HG02885 (cell line): Measurements from ENCODE around the gene PTPRN2.
"Not testable (repeated sequence)": the region's sequence is repeated elsewhere in the genome, so short reads cannot be mapped to it uniquely, and the experiment has no call there.

Experiments
- ATAC-seq: cut with Tn5 transposase; IDR thresholded peaks from one replicate; pipeline ENCODE4 v1.9.1; 2021; ENCODE audit warnings: mild to moderate bottlenecking; ENCODE audit not compliant: unreplicated experiment, poor library complexity

Gene PTPRN2

GRCh38 chr7:158301207-158301606 lies 286.4 kb downstream of the PTPRN2 start:
- ATAC-seq = no peak

GRCh38 chr7:158300427-158300826 lies 287.2 kb downstream of the PTPRN2 start:
- ATAC-seq = no peak

DNA sequence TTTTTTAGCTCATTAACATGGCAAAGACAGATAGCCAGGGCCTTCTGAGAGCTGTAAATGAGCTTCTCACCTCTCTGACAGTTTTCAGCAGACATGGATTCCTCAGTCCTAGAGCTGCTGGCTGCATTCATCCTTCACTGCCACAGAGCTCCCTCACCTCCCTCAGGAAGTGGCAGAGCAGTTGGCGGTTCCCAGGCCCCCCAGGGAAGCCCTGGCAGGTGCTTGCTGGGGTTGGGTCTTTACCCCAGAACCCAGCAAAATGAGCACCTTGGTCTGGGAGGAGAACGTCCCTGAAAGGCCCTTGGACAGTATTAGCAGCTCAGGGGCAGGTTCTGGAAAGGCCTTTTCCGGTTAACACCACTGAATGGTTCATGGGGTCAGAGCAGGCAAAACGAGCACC lies 288.0 kb downstream of the PTPRN2 start:
- no peak for ATAC-seq

- ATAC-seq = no peak
Observed at GRCh38 chr7:158296798-158297104, 290.9 kb downstream of the PTPRN2 start.

DNA sequence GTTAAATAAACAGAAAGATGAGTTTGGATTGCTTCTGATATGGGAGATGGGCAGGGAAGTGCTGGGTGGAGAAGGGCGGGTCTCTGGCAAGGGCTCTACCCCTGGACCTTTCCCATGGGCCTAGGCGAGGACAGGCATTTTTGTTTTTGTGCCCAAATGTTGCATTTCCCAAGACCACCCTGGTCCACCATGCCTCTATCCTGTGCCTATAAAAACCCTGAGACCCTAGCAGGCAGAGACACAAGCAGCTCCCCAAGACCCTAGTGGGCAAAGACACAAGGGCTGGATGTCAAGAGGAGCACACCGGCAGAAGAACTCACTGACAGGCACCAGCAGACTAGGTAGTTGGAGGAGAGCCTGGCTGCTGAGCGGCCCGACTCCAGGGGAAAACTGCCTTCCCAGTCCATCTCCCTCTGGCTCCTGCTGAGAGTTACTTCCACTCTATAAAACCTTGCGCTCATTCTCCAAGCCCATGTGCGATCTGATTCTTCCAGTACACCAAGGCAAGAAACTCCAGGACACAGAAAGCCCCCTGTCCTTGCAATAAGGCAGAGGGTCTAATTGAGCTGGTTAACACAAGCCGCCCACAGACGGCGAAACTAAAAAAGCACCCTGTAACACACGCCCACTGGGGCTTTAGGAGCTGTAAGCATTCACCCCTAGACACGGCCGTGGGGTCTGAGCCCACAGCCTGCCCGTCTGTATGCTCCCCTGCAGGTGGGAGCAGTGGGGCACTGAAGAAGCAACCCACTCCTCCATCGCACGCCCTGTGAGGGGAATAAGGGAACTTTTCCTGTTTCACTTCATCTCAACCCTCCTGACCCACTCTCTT lies 291.4 kb downstream of the PTPRN2 start:
- ATAC-seq = no peak

DNA sequence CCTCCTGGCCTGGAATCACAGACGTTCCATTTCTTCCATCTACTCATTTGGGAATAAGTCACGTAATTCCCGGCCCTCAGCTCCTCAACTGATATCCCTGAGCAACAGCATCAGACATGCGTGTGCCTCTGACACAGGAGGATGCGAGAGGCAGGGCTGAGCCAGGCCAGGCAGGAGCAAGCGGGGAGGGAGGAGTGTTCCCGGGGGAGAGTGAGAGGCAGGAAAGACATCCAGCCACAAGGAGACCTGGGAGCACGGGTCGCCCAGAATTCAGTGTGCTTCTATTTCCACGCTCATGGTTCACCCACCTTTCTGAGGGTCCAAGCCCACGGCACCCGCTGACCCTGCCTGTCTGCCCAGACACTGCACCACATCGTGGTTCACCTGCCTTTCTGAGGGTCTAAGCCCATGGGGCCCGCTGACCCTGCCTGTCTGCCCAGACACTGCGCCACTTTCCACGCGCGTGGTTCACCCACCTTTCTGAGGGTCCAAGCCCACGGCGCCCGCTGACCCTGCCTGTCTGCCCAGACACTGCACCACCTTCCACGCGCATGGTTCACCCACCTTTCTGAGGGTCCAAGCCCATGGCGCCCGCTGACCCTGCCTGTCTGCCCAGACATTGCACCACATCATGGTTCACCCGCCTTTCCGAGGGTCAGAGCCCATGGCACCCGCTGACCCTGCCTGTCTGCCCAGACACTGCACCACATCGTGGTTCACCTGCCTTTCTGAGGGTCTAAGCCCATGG lies 293.0 kb downstream of the PTPRN2 start:
- ATAC-seq = not testable (repeated sequence)

- no peak for ATAC-seq
Observed at GRCh38 chr7:158292948-158293347, 294.7 kb downstream of the PTPRN2 start.

DNA sequence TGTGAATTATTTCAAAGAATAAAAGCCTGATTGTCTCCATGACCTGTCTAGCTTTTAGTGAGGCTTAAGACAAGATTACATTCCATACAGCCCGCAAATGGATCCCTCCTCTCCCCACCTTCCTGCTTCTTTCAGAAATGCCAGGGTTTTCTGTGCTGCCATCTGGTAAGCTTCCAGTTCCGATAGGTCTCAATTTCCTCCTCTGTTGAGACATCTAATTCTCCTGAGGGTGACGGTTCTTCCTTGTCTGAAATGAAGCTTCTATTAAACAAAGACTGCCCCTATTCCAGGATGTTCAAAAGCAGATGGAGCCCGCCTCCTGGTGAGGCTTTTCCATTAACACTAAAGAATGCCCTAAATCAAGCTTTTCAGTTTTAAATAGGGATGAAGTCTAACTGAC lies 295.6 kb downstream of the PTPRN2 start:
- ATAC-seq = no peak

DNA sequence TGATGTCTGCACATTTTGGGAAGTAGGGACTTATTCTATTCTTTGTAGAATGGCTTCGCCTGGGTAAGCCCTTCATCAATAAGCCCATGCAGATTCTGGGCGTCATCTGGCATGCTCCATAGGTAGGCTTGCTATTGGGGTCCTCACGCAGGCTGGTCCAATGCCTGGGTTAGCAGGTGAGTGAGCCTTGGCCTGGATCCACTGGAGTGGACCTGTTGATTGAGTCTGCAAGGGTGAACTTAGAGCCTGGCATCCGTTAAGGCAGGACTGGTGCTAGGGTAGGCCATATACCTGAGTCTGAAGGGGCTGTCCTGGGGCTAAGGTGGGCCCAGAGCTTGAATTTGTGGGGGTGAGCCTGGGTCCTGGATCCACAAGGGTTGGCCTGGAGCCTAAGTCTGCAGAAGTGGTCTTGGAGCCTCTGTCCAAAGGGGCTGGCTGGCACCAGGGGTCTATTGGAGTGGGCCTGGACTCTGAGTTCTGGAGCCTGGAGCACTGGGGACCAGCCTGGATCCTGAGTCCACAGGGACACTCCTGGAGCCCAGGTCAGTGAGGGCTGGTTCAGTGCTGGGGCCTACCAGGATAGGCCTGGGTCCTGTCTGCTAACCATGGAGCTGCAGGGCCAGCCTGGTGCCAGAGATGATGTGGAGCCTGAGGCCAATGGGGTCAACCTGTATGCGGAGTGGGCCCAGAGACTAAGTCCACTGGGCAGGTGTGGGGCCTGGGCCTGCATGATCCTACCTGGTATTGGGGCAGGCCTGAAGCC lies 297.7 kb downstream of the PTPRN2 start:
- no peak for ATAC-seq

DNA sequence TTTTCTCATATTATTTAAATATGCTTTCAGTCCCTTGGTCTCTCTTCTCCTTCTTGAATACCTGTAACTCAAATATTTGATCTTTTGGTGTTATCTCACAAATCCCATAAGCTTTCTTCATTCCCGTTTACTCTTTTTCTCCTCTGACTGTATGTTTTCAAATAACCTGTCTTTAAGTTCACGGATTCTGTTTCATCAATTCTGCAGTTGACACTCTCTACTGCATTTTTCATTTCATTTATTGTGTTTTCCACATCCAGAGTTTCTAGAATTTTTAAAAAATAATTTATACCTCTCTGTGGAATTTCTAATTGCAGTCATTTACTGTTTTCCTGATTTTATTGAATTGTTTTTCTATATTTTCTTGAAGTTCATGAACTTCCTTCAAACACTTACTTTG lies 298.4 kb downstream of the PTPRN2 start:
- ATAC-seq = no peak

DNA sequence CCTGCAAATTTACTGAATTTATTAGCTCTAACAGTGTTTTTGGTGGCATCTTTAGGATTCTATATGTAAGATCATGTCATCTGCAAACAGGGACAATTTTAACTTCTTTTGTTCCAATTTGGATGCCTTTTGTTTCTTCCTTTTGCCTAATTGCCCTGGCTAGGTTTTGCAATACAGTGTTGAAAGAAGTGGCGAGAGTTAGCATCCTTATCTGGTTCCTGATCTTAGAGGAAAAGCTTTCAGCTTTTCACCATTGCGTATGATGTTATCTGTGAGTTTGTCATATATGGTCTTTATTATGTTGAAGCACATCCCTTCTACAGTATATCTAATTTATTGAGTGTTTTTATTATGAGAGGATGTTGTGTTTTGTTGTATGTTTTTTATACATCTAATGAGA lies 301.4 kb downstream of the PTPRN2 start:
- ATAC-seq = no peak

DNA sequence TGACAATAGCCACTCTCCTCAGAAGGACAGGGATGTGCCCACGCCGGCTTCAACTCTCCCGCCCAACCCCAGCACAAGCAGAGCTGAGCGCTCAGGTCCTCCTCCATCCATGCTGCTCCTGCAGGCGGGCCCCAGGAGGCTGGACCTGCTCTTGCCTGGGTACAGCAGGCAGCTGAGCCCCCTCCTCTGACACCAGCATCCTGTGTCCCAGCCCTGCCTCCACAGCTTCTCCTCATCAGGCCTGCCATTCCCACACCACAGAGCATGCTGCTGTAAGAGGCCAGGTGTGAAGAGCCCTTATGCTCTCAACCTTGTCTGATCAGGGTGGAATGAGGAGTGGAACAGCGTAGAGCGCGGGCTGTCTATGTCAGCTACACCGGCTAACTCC lies 302.2 kb downstream of the PTPRN2 start:
- no peak for ATAC-seq

DNA sequence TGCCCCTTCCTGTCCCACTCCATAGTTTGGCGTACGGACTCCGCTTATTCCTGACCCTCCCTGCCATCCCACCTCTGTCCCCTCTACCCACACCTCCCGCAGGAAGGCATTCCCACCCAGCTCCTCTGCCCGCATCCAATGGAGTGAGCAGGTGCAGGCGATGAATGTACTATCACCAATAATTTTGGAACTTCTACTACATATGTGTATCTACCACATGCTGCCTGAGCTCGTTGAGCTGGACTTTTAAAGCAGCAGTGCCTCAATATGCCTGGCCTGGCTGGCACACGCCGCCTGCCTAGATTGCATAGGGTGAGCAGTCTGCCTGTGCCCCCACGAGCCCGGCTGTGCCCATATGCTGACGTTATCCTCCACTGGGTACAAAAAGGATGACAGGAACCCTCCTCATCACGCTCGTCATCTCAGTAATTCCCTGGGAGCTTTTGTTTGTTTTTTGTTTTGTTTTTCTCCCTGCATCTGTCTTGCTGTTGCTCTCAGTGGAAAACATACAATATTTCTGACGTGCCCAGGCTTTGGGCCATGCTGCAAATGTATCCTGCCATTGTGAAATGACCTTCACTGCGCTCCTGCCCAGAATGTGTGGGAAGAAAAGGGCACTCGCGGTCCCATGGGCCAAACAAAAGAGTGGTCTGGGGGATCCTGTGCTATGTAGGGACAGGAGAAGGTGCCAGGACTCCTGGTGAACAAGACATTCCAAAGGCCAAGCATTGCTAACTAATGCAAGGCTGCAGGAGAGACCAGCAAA lies 302.8 kb downstream of the PTPRN2 start:
- ATAC-seq = no peak

- ATAC-seq = no peak
Observed at GRCh38 chr7:158284121-158284520, 303.5 kb downstream of the PTPRN2 start.

GRCh38 chr7:158283016-158283974 lies 304.3 kb downstream of the PTPRN2 start:
- no peak for ATAC-seq

DNA sequence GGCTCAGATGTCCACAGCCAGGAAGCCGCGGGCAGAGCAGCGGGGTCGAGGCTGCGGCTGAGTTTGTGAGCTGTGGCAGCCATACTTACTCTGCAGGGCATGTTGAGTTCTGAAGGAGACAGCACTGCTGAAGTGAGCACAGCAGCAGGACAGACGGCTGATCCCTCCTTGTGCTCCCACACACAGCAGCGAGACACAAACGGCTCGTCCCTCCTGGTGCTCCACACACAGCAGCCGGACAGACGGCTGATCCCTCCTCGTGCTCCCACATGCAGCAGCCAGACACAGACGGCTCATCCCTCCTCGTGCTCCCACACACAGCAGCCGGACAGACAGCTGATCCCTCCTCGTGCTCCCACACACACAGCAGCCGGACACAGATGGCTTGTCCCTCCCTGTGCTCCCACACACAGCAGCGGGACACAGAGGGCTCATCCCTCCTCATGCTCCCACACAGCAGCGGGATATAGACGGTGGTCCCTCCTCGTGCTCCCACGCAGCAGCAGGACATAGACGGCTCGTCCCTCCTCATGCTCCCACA lies 305.1 kb downstream of the PTPRN2 start:
- no peak for ATAC-seq

- ATAC-seq = no peak
Observed at GRCh38 chr7:158281441-158281840, 306.2 kb downstream of the PTPRN2 start.

GRCh38 chr7:158280448-158281144 lies 307.0 kb downstream of the PTPRN2 start:
- ATAC-seq = no peak
